GM20000 (cell line): ENCODE data around the gene SENP3.

Experiments used
- DNase-seq: peaks from one replicate; pipeline ENCODE4 v3.0.0; 2012; ENCODE audit warnings: low spot score
- TF ChIP-seq, protein P1 (sequence below): IDR thresholded peaks from 2 replicates; pipeline ENCODE4 v1.5.1; 2012; ENCODE audit warnings: mild to moderate bottlenecking, control low read depth; ENCODE audit errors: extremely low read depth, missing control alignments

The SENP3 gene

DNA sequence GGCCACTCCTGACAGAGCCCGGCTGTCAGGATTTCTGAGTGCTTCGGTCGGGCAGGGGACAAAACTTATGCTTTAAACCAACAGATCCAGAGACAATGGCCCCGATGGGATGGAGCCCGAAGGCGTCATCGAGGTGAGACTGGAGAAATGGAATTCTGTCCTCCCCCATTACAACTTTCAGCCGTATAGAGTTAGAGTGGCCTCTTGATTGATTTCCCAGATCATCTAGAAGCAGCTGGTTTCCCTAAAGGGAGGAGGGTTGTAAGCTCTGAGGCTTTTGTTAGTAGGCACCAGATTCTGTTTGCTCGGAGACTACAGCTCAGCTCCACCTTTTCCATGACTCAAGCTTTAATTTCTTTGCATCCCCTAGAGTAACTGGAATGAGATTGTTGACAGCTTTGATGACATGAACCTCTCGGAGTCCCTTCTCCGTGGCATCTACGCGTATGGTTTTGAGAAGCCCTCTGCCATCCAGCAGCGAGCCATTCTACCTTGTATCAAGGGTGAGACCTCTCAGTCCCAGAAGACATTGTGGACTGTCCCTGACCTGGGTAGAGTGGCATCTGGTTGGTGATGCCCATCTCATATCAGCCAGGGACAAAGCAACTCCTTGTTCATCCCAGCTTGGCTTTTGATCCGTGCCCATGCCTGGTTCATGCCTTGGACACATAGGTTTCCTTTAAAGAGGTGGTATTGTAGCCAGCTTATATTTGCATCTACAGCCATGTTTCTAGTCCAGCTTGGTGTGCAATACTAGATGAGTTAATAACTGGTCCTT, 12.6 kb downstream of the SENP3 start:
- TF ChIP-seq, protein P1, sequence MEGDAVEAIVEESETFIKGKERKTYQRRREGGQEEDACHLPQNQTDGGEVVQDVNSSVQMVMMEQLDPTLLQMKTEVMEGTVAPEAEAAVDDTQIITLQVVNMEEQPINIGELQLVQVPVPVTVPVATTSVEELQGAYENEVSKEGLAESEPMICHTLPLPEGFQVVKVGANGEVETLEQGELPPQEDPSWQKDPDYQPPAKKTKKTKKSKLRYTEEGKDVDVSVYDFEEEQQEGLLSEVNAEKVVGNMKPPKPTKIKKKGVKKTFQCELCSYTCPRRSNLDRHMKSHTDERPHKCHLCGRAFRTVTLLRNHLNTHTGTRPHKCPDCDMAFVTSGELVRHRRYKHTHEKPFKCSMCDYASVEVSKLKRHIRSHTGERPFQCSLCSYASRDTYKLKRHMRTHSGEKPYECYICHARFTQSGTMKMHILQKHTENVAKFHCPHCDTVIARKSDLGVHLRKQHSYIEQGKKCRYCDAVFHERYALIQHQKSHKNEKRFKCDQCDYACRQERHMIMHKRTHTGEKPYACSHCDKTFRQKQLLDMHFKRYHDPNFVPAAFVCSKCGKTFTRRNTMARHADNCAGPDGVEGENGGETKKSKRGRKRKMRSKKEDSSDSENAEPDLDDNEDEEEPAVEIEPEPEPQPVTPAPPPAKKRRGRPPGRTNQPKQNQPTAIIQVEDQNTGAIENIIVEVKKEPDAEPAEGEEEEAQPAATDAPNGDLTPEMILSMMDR: no peak
- no peak for DNase-seq

DNA sequence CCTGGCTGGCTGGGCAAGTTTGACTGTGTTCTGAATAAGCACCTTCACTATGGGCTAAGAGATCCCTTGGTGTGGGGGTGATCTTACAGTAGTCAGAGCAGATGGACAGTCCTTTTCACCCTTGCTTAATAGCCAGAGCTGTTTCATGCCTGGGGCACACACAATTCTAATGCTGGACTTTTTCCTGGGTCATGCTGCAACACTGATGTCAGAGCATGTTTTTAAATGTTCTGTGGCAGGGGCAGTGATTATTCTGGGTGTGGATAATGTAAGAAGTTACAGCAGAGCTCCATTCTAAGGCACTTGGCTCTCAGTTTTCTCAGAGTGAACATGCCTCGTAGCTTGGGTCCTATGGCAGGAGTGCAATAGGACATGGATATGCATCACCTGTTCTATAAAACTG, 13.8 kb downstream of the SENP3 start:
- TF ChIP-seq, protein P1: no peak
- no peak for DNase-seq

DNA sequence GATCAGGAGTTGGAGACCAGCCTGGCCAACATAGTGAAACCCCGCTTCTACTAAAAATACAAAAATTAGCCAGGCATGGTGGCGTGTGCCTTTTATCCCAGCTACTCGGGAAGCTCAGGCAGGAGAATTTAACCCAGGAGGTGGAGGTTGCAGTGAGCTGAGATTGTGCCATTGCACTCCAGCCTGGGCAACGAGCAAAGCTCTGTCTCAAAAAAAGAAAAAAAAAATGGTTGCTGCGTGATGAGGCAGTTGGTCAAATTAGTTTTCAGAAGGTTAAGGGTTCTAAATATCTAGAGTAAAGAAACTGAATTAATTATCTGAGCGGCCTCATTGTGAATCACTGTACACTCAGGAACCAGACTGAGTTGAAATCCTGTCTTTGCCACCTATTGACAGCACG, 14.2 kb downstream of the SENP3 start:
- TF ChIP-seq, protein P1: no peak
- no peak for DNase-seq

DNA sequence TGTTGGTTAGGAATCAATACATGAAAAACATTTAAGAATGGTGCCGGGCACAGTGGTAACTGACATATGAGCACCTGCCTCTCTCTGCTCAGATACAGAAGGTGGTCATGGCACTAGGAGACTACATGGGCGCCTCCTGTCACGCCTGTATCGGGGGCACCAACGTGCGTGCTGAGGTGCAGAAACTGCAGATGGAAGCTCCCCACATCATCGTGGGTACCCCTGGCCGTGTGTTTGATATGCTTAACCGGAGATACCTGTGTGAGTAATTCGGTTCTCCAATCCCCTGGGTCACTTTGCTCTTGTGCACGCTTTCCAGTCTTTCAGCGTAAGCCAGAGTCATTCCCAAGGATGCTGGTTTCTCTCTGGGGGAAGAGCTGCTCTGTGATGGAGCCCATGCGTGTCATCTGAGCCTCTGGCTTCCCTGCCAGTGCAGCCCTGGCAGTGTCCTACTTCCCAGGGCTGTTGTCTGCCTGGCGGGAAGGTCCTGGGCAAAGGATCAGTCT, 14.8 kb downstream of the SENP3 start:
- TF ChIP-seq, protein P1: no peak
- no peak for DNase-seq

DNA sequence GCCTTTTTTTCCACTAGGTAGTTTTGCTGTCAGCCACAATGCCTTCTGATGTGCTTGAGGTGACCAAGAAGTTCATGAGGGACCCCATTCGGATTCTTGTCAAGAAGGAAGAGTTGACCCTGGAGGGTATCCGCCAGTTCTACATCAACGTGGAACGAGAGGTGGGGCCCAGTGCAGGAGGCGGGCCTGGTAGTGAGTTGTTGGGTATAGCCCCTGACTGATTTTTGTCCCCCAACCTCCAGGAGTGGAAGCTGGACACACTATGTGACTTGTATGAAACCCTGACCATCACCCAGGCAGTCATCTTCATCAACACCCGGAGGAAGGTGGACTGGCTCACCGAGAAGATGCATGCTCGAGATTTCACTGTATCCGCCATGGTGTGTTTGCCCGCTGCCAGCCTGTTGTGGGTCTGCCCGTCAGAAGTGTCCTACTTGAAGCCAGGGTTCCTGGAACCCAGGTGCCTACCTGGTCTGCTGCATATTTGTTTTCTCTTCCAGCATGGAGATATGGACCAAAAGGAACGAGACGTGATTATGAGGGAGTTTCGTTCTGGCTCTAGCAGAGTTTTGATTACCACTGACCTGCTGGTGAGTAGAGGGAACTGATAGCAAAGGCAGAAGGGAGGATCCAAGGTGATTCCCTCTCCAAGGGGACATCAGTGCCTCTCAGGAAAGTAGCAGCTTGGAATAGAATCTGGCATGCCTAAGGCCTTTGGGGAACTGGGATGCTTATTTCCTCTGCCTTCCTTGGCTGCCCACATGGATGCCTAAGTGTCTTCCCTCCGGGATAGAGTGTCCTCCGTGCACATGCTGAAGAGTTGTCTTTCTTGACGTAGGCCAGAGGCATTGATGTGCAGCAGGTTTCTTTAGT, 15.8 kb downstream of the SENP3 start:
- DNase-seq: no peak
- TF ChIP-seq, protein P1: no peak

DNA sequence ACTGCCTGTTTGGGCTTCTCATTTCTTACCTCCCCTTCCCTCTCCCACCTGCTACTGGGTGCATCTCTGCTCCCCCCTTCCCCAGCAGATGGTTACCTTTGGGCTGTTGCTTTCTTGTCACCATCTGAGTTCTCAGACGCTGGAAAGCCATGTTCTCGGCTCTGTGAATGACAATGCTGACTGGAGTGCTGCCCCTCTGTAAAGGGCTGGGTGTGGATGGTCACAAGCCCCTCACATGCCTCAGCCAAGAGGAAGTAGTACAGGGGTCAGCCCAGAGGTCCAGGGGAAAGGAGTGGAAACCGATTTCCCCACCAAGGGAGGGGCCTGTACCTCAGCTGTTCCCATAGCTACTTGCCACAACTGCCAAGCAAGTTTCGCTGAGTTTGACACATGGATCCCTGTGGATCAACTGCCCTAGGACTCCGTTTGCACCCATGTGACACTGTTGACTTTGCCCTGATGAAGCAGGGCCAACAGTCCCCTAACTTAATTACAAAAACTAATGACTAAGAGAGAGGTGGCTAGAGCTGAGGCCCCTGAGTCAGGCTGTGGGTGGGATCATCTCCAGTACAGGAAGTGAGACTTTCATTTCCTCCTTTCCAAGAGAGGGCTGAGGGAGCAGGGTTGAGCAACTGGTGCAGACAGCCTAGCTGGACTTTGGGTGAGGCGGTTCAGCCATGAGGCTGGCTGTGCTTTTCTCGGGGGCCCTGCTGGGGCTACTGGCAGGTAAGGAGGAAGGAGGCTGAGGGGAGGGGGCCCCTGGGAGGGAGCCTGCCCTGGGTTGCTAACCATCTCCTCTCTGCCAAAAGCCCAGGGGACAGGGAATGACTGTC, 17.5 kb downstream of the SENP3 start, which contains the start of gene CD68:
Gene CD68 (plus strand): TSS at position 638 of the 833 bp plus-strand sequence. CDS start 40 bp downstream, at position 678.
- peak; percentile 84 for DNase-seq
- TF ChIP-seq, protein P1: no peak
